Right ventricle myocardium superior (tissue), 1 donor: ENCODE data around the gene ETNK2. TPM values are rescaled to one million over a fixed set of nuclear protein-coding genes. Genes with fewer than 3 reads are reported as not detected.

Experiments used
- ATAC-seq: fragments of 200-7000 bp; cut with Tn5 transposase; one replicate; pipeline ENCODE4 v1.9.1; 2020; ENCODE audit warnings: mild to moderate bottlenecking; ENCODE audit not compliant: poor library complexity
- DNase-seq: peaks from one replicate; pipeline ENCODE4 v3.0.0-alpha.2; 2020
- intact Hi-C: fragments of 100-400 bp; cut with DNase I; formaldehyde crosslinking; loops from one replicate; pipeline ENCODE4 v1.11.2; 2022
- long read RNA-seq: library from polyadenylated mRNA; unstranded; transcript quantifications from one replicate; pipeline ENCODE4 v2.0.0, GENCODE V29; 2021
- total RNA-seq: library from RNA; stranded (reverse); fragmentation: NEBNext Ultra II Directional; extraction: Animal tissue kit (Norgen Biotek cat#: 25700); gene quantifications from one replicate; pipeline ENCODE4 v1.2.1, GENCODE V29; 2021
- donor health status: DM: no; HTN: yes; CAD: no; lungs with severe emphysema.

Gene ETNK2, protein sequence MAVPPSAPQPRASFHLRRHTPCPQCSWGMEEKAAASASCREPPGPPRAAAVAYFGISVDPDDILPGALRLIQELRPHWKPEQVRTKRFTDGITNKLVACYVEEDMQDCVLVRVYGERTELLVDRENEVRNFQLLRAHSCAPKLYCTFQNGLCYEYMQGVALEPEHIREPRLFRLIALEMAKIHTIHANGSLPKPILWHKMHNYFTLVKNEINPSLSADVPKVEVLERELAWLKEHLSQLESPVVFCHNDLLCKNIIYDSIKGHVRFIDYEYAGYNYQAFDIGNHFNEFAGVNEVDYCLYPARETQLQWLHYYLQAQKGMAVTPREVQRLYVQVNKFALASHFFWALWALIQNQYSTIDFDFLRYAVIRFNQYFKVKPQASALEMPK
- total RNA-seq, result 5.2 TPM
- long read RNA-seq, transcript ETNK2-203 (8 exons, 2,434 nt), result major isoform, 24 of 30 reads
- long read RNA-seq, partial matches to known transcripts, result 2 of 30 reads
- long read RNA-seq, other reads (novel, unspliced or antisense), result 2 of 30 reads

- intact Hi-C loops, result no loop called here
- ATAC-seq (peak; percentile 54), DNase-seq (peak; percentile 65)
Observed at GRCh38 chr1:204151552-204152309, at the start of gene ETNK2. Gene ETNK2, minus strand, starts transcription at chr1:204152044. Its CDS starts 192 bp downstream, at chr1:204151852.

GRCh38 chr1:204201348-204202040 is 49.6 kb upstream of the ETNK2 start:
- intact Hi-C loops, result no loop called here
- no peak for DNase-seq

GRCh38 chr1:204199579-204199978 is 47.7 kb upstream of the ETNK2 start:
- DNase-seq, result peak; percentile 47
- peak; percentile 76 for ATAC-seq
- intact Hi-C loops, result no loop called here

More at GRCh38 chr1:204201348-204202040, 49.6 kb upstream of the ETNK2 start:
- no peak for ATAC-seq

DNA sequence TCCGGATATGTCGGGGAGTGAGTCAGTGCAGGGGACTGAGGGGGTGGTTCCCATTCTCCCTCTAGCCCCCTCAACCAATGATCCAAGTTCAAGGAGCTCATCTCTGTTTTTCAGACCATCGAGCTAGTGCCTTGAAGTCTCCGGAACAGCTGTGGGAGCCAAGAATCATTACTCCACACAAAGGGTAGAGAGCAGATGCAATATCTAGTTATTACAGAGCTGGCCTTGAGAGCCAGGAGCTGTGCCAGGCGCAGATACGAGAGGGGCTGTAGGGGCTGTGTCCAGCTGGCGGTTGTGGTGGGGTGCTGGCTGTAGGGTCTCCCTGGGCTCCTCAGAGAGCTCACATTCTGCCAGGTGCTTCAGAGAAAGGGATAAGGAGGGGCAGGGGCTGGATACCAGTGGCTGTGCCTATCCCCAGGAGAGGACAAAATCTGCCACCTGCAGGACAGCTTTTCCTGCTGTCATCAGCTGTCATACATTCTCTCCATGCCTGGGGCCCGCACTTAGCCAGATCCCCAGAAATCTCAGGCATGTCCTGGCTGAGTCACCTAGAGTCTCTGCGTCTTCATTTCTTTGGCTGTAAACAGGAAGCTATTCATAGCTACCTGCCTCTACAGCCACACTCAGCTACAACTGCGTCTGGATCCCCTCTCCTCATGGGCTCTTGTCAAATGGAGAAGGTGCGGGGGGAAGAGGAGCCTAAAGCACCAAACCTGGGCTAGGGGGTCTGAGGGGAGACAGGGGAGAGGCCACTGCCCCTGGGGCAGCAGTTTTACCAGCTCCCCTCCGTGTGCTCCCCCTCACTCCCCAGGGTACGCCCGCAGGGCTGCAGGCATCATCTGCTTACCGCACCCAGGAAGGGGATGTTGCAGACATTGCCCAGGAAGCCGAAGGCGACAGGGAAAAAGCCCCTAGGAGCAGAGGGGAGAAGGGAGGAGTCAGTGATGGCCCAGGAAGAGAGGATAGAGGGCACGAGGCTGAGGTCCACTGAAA is 46.8 kb upstream of the ETNK2 start:
- ATAC-seq, result peak; percentile 88
- intact Hi-C loops, result no loop called here
- DNase-seq, result peak; percentile 46

- DNase-seq (no peak), ATAC-seq (no peak)
- intact Hi-C loops, result no loop called here
Observed at GRCh38 chr1:204197068-204197467, 45.2 kb upstream of the ETNK2 start.

DNA sequence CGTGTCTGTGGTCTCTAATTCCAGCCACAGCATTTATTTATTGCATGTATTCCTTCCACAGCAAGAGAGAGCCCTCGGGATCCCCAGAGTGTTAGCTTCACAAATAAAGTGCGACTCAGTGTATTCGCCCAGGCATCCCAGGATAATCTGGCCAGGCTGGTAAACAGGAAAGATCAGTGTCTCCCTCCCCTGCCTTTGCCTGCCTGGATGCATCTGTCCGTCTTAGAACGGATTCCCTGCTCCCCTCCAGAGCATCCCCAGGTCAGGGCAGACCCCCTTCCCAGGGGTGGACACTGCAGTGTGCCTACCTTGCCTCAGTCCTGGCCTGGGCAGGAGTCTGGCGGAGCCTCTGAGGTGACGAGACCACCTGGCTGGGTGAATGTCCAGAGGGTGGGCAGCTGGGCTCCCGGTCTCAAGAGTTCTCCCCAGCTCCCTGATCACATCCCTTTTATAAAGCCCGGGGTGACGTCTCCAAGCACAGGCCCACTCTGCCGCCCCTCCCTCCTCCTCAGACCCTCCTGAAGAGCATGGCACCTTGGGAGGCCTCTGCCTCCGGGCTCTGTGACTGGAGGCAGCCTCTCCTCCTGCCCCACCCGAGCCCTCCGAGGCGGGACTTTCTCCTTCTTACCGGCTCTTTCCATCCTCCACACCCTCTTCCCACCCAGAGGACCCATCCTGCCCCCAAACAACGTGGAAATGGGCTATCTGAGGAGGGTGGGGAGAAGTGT is 44.4 kb upstream of the ETNK2 start, which contains the start of gene KISS1:
TSS of gene KISS1 (minus strand) at position 424 of the 728 bp plus-strand sequence. CDS start 3,615 bp downstream, outside the sequence.
- intact Hi-C loops, result no loop called here
- ATAC-seq, result no peak
- DNase-seq, result no peak

GRCh38 chr1:204194771-204195170 is 42.9 kb upstream of the ETNK2 start:
- intact Hi-C loops, result no loop called here
- no peak for DNase-seq
- ATAC-seq, result no peak

GRCh38 chr1:204194080-204194479 is 42.2 kb upstream of the ETNK2 start:
- no peak for DNase-seq
- intact Hi-C loops, result no loop called here
- no peak for ATAC-seq

DNA sequence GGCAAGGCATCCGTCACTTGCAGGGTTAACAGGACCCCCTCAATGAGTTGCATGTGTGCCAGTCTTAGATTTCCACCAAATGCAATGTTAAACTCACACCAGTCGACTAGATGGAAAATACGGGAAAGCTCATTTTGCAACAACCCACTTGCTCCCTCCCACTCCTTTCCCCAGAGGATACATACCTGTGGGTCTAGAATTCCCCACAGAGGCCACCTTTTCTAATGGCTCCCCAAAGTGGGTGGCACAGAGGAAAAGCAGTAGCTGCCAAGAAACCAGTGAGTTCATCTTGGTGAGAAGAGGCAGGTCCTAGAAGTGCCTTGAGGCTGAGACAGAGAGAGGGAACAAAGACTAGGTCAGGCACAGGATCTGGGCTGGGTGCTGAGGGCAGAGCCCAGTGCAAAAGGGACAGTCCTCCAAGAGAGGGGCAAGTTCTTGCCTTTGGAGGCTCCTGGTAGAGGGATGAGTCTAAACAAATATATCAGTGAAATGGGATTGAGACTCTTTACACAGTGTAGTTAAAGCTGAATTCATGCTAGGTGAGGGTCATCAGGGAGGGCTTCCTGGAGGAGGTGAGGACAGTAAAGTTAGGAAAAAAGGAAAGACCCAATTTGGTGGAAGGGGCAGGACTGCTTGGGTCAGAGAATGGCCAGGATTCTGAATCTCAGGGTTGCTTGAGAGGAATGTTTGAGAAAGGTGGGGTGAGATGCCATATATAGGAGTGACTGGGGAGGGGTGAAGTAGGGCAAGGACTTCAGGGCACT is 40.9 kb upstream of the ETNK2 start:
- no peak for DNase-seq
- intact Hi-C loops, result no loop called here
- no peak for ATAC-seq

DNA sequence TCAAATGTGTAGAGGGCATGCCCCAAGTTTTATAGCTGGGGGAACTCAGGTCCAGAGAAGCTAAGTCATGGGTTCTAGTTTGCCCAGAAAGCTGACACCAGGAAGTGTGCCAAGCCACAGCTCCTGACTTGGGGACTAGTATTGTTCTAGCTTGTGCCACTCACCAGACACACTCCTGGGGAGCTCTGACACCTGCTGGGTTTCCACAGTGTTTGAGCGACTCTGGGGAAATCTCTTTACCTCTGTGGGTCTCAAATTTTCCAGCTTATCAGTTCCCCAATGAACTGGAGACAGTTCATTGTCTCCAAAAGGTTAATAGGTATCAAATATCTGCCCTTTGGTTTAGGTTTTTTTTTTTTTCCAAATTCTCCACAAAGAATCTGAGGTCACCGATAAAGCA is 40.2 kb upstream of the ETNK2 start:
- intact Hi-C loops, result no loop called here
- DNase-seq (no peak), ATAC-seq (no peak)

DNA sequence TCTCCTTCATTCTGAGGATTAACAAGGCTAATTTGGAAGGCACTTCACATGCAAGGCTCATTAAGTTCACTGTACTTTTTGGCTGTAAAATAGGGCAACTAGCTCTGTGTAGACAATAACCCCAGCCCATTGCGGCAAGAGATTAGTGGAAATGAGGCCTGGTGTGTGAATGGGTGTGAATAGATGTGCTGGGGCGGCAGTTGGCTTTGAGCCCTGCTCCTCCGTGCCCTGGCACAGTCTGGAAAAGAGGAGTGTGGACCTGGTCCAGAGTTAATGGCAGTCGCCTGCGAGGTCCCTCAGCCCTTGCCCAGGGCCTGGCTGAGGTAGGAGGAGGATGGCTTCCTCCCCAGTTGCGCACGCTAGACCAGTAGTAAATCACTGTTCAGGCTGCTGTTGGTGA is 39.6 kb upstream of the ETNK2 start:
- intact Hi-C loops, result no loop called here
- no peak for ATAC-seq
- no peak for DNase-seq

GRCh38 chr1:204190212-204191211 is 38.7 kb upstream of the ETNK2 start:
- intact Hi-C loops, result no loop called here
- DNase-seq, result peak; percentile 44
- ATAC-seq, result peak; percentile 71

DNA sequence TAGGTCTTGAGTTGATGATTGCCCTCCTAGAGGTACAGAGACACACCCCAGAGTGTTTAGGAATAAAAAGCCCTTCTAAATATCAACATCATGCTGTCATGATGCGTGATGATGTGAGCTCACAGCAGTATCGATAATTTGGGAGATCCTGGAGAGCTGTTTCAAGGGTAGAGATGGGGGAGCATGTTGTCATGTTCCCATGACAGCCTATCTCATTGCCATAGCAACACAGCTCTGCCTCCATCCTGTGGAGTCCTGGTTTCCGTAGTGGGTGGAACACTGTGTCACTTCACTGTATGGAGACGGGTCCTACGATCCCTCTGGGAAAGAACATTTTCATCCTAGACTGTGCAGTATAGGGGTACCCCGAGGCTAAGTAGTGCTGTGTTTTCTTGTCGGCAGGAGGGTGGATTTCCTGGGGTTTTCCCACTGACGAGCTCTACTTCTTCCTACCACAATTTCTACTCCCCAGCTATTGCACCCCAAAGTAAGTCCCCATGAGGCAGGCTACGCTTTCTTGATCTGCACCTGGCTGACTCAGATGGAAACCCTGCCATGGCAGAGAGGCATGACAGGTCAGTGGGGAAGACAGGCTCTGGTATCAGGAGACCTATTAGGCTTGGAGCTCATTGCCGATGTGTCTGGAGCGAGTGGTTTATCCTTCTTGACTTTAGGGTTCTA is 37.3 kb upstream of the ETNK2 start:
- ATAC-seq (no peak), DNase-seq (no peak)
- intact Hi-C loops, result no loop called here

DNA sequence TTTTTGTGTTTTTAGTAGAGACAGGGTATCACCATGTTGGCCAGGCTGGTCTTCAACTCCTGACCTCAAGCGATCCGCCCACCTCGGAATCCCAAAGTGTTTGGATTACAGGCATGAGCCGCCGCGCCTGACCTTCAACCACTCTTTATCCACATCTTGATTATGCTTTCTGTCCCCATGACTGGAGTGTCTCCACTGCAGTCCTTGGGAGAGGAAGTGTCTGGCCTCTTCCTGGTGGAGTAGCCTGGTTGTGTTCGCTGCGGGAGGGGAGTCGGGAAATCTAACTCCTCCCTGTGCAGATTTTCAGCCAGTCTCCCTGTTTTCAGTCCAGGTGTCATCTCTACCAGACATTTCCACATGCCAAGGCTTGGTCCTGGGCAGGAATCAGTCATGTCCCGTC is 34.8 kb upstream of the ETNK2 start:
- ATAC-seq (no peak), DNase-seq (no peak)
- intact Hi-C loops, result no loop called here

DNA sequence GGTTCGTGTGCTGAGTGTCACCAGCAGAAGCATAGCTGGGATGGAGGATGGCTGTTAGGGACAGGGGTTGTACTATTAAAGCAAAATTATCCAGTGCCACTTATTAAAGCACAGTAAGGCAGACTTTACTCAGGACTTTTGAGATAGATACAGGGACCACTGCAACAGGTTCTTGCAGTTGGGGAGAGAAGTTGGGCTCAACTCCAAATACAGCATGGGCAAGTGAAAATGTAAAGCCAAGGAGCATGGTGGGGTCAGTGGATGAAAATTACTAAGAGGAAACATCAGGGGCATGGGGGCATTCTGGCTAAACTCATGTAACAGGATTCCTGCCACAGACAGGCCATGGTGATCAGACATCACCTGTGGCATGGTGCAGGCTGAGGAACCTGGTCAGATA is 29.3 kb upstream of the ETNK2 start:
- no peak for DNase-seq
- no peak for ATAC-seq
- intact Hi-C loops, result no loop called here
